GM12878 (cell line): ENCODE results near the gene ATRN.

Experiments used
- ATF2 ChIP-seq: IDR thresholded peaks from 2 replicates; pipeline ENCODE4 v1.6.1; 2012; ENCODE audit warnings: low read length, inconsistent platforms
- BMI1 ChIP-seq: fragments of 450-650 bp; IDR thresholded peaks from 2 replicates; pipeline ENCODE4 v1.6.1; 2016; ENCODE audit warnings: mild to moderate bottlenecking, moderate library complexity, borderline replicate concordance
- CBX5 ChIP-seq: sonication (generic); IDR thresholded peaks from 2 replicates; pipeline ENCODE4 v1.6.1; 2016; ENCODE audit warnings: low read depth, moderate library complexity, mild to moderate bottlenecking, inconsistent platforms
- CHD4 ChIP-seq: fragments of 200-600 bp; sonication (generic); IDR thresholded peaks from 2 replicates; pipeline ENCODE4 v1.6.1; 2016; ENCODE audit warnings: mild to moderate bottlenecking
- CTCF ChIP-seq, 3 experiments: IDR thresholded peaks in 2 of 3; conservative IDR thresholded peaks in 1 of 3; 2 replicates each; pipeline ENCODE4 v1.5.1; 2011; ENCODE audit warnings: low read depth in 3 of 3, low read length in 3 of 3, mild to moderate bottlenecking in 3 of 3, control low read depth in 2 of 3, moderate library complexity in 2 of 3, inconsistent platforms in 1 of 3, mixed read lengths in 1 of 3; ENCODE audit not compliant: control insufficient read depth in 2 of 3, insufficient read depth in 1 of 3; ENCODE audit errors: extremely low read depth in 1 of 3
- POLR2A ChIP-seq: IDR thresholded peaks from 2 replicates; pipeline ENCODE4 v1.6.1; 2011; ENCODE audit warnings: low read depth, mild to moderate bottlenecking, low read length
- SREBF2 ChIP-seq: IDR thresholded peaks from 2 replicates; pipeline ENCODE4 v1.6.1; 2012; ENCODE audit warnings: mild to moderate bottlenecking, low read length

GRCh38 chr20:3454831-3455230 lies 16.0 kb upstream of the ATRN start:
- TF ChIP-seq CBX5, result no peak
- TF ChIP-seq POLR2A, result no peak
- no peak for TF ChIP-seq SREBF2
- no peak for TF ChIP-seq CHD4
- no peak for TF ChIP-seq CTCF (IDR thresholded peaks at IDR 0.05 in 2 of 3, conservative IDR thresholded peaks at IDR 0.05 in 1 of 3; ENCODE audit: control insufficient read depth in 2 of 3, extremely low read depth in 1 of 3, insufficient read depth in 1 of 3, low read depth in 3 of 3, low read length in 3 of 3)
- TF ChIP-seq ATF2, result no peak
- TF ChIP-seq BMI1, result no peak
